Body of pancreas (tissue), 4 donors: ENCODE data around the gene DUSP28.

Experiments
- POLR2A ChIP-seq, 3 donors: fragments of 450-650 bp; IDR thresholded peaks; one replicate each; pipeline ENCODE4 v1.6.1; 2016; ENCODE audit warnings: antibody characterized with exemption in 3 of 3, mild to moderate bottlenecking in 2 of 3
- TF ChIP-seq, protein P1 (sequence below), 7 experiments: fragments of 450-650 bp in 4 of 7; fragments of 200-600 bp in 3 of 7; sonication (generic) in 3 of 7; IDR thresholded peaks; one replicate each; pipeline ENCODE4 v1.5.1; 2016 to 2019; ENCODE audit warnings: antibody characterized with exemption in 7 of 7

DNA sequence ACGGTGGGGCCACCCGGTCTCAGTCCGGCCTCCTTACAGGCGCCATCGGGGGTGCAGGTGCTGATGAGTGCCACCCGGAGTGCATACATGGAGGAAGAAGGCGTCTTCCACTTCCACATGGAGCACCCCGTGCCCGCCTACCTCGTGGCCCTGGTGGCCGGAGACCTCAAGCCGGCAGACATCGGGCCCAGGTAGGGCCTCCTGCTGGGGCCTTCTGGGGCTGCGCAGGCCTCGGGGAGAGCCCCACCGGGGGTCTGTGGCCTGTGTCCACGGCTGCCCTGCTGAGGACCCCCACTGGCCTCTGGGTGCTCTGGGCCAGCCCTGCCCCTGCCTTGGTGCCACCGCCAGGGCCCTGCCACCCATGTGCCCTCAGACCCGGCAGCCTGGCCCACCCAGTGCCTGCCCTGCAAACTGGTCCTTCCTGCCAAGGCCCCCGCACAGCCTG, 12.9 kb downstream of the DUSP28 start:
- TF ChIP-seq, protein P1, sequence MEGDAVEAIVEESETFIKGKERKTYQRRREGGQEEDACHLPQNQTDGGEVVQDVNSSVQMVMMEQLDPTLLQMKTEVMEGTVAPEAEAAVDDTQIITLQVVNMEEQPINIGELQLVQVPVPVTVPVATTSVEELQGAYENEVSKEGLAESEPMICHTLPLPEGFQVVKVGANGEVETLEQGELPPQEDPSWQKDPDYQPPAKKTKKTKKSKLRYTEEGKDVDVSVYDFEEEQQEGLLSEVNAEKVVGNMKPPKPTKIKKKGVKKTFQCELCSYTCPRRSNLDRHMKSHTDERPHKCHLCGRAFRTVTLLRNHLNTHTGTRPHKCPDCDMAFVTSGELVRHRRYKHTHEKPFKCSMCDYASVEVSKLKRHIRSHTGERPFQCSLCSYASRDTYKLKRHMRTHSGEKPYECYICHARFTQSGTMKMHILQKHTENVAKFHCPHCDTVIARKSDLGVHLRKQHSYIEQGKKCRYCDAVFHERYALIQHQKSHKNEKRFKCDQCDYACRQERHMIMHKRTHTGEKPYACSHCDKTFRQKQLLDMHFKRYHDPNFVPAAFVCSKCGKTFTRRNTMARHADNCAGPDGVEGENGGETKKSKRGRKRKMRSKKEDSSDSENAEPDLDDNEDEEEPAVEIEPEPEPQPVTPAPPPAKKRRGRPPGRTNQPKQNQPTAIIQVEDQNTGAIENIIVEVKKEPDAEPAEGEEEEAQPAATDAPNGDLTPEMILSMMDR (IDR thresholded peaks at IDR 0.05): no peak
- TF ChIP-seq POLR2A (IDR thresholded peaks at IDR 0.05): no peak
